Measurements from ENCODE around the gene CCDC183.
"Not testable (repeated sequence)": the region's sequence is repeated elsewhere in the genome, so short reads cannot be mapped to it uniquely, and the experiment has no call there.

The CCDC183 gene

DNA sequence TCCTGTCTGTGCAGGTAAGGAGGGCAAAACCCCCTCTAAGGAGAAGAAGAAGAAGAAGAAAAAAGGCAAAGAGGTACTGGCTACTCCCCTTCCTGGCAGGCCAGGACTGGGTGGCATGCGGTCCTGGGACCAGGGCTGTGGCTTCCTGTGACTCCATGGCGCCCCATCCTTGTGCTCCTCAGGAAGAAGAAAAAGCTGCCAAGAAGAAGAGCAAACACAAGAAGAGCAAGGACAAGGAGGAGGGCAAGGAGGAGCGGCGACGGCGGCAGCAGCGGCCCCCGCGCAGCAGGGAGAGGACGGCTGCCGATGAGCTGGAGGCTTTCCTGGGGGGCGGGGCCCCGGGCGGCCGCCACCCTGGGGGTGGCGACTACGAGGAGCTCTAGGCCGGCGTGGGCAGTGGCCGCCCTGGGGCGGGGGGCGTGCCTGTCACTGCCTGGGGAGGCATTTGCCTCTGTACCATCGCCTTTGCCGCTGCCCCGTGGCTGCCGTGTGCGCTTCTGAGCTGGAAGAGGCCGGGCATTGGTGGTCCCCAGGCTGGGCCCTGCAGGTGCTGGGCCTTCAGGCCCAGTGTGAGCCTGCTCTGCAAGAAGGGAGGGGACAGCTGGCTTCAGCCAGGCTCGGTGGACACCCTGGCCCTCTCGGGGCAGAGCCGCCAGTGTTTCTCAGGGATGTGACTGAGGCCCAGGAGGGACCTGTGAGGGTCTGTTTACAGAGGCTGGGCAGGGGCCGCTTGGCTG lies 44.2 kb downstream of the CCDC183 start:
- no peak for FAIRE-seq

DNA sequence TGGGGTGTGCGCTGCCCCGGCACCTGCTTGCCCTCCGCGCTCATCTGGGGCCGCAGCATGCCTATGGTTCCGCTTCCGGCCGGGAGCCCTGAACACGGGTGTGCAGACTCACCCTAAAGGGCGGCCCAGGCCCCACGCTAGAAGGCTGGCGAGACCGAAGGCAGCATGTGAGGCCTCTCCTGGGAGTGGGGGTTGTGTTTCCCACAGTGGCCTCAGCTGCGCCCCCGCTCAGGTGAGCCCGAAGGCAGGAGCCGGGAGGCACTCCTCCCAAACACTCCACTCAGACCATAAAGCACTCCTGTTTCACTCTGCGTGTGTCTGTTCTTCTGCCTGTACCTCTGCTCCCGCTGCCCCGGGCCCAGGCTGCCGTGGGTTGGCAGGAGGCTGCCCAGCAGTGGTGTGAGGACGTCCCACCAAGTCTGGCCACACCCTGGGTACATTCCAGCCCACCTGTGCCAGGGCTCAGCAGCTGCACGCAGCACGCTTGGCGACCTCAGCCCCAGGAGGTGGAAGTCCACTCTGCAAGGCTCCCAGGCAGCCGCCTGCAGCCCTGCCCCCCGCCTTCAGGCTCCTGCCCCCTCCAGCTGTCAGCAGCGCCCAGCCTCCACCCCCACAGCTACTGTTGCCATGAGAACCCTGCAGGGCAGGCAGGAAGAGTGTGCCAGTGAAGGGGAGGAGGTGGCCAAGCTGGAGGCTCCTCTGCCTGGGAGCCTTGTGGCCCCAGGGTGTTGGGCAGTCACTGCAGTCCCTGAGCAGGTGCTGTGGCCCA lies 44.9 kb downstream of the CCDC183 start:
- FAIRE-seq: no peak

- FAIRE-seq: not testable (repeated sequence)
Measured at GRCh38 chr9:136841646-136842379, 45.7 kb downstream of the CCDC183 start.

DNA sequence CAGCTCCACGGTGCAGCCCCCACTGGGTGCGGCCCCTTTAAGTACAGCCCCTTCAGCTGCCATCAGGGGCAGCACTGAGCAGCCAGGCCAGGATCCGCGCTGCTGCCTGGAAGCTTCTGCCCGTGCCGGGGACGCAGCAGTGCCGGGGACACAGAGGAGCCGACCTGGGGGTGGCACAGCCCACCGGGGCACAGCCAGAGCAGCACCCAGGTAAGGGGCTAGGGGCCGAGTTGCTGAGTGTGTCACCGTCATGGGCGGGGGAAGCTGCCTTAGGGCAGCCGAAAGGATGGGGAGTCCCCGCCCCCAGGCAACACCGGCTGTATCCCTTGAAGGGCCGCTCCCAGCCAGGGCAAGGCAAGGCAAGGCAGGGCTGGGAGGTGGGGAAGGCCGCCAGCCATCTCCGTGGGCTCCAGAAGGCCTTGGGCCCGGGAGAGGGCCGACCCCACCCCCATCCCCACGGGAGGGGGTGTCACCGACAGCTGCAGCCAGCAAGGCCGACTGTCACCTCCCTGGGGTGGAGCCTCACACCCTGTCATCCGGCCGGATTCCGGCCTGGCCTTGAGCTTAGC lies 46.3 kb downstream of the CCDC183 start, which contains the start of gene AJM1:
TSS of gene AJM1 (plus strand) at position 99 of the 569 bp plus-strand sequence. CDS start 1,937 bp downstream, outside the sequence.
- FAIRE-seq: not testable (repeated sequence)

DNA sequence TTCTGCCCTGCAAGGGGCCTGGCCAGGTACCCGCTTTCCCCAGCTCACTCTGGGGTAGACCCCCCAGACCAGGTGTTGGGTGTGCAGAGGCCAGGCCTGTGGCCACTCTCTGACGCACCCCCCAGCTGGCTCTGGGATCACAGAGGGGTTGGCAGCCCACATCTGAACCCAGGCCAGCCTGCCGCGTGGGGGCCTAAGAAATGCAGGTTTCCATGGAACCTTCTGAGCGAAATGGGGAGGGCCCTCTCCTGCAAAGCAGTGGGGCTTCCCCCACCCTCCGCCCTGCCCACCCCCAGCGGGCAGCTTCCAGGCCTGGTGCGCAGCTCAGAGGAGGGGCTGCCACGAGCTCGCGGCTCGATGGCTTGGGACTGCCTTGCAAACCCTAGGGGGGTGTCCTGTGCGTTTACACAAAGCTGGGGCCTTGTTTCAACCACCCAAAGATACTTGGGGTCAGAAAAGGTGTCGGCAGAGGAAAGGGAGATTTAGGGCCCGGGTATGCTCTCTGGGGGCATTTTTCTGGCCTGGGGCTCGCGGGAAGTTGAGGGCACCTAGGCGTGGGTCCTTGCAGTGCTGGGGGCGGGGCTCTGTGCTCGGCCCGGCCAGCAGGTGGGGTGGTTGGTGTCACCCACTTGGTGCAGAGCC lies 47.1 kb downstream of the CCDC183 start:
- not testable (repeated sequence) for FAIRE-seq

DNA sequence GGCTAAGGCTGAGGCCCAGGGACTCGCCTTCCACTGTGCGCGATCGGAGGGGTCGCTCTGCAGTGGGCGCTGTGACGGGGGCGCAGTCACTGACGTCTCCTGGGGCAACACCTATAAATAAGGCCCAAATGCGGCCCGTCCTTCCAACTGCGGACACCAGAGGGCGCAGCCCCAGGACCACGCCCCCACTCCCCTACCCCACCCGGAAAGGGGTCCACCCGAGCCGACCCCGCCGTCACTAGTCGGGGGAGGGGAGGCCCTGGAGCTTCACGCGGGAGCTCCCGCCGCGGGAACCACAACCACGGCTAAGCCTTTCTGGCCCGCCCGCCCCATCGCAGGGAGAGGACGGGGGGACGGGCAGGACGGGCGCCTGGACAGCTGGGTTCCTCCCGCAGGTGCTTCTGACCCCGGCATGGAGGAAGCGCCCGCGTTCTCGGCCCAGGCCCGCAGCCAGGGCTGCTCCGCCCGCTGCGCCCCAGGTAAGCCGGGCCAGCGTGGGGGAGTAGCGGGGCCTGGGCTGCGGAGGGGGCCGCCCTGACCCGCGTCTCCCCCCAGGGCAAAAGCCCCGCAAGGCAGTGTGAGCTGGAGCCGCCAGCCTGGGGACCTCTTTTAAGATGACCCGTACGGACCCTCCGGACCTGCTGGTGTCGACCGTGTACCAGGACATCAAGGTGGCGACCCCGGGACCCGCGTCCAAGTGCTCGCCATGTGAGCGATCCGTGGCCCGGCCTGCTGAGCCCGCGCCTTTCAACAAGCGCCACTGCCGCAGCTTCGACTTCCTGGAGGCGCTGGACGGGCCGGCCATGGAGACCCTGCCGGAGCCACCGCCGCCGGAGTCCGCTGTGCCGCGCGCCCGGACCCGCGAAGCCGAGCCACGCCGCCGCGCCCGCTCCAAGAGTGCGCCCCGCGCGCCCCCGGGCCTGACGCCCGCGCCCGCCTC lies 47.9 kb downstream of the CCDC183 start:
- FAIRE-seq: not testable (repeated sequence)

DNA sequence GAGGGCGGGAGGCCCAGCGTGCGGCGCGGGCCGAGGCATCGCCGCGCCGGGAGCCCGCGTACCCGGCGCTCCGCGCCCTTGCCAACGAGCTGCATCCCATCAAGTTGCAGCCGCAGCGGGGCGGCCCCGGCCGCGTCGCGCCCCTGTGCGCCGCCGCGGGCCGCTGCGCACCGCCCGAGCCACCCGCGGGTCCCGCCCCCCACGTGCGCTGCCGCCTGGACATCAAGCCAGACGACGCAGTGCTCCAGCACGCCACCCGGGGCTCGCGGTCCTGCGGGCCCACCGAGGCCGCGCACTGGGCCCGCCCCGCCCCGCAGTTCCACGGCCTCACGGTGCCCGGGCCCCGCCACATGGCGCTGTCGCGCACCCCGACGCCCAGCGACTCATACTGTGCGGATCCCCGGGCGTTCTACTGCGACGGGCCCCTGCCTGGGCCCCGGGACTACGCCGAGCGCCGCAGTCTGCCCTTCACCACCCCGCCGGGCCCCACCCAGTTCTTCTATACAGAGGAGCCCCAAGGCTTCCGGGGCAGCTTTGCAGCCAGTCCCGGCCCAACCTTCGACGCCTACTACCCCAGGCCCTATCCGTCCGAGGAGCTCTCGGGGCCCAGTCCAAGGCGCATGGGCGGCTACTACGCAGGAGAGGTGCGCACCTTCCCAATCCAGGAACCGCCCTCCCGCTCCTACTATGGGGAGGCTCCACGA lies 48.8 kb downstream of the CCDC183 start:
- FAIRE-seq: no peak

- no peak for FAIRE-seq
Measured at GRCh38 chr9:136845465-136846260, 49.5 kb downstream of the CCDC183 start.

DNA sequence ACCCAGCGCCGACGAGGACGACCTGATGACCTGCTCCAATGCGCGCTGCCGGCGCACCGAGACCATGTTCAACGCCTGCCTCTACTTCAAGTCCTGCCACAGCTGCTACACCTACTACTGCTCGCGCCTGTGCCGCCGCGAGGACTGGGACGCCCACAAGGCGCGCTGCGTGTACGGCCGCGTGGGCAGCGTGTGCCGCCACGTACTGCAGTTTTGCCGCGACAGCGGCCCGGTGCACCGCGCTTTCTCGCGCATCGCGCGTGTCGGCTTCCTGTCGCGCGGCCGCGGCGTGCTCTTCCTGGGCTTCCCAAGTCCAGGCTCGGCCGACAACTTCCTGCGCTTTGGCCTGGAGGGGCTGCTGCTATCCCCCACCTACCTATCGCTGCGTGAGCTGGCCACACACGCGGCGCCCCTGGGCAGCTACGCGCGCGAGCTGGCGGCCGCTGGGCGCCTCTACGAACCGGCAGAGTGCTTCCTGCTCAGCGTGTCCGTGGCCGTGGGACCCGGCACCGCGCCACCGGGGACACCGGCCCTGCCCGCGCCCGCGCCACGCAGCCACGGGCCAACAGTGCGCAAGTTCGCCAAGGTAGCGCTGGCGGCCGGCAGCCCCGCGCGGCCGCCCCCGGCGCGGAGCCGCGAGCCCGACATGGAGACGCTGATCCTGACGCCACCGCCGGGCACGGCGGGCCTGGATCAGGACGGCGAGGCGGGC lies 50.4 kb downstream of the CCDC183 start:
- no peak for FAIRE-seq

DNA sequence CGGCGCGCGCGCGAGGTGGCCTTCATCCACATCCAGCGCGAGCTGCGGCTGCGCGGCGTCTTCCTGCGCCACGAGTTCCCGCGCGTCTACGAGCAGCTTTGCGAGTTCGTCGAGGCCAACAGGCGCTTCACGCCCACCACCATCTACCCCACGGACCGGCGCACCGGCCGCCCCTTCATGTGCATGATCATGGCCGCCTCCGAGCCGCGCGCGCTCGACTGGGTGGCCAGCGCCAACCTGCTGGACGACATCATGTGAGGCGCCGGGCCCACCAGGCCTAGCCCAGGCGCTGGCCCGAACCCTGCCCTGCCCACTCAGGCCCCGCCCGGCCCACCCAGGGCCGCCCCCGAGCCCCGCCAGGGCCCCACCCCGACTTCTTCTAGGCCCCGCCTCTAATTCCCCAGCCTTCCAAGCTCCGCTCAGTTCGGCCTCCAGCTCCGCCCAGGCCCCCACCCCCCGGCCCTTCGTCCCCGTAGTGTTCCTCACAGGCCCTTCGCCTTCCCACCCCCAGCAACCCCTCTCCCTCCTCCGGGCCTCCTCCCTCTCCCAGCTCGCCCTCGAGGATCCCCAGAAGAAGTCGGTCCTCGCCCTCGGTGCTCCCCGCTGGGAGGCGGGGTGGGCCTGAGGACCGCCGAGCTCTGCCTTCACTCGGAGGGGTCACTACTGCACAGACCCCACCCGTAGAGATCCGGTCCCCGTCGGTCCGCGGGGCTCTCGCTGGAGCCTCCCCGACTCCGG lies 51.1 kb downstream of the CCDC183 start:
- no peak for FAIRE-seq

DNA sequence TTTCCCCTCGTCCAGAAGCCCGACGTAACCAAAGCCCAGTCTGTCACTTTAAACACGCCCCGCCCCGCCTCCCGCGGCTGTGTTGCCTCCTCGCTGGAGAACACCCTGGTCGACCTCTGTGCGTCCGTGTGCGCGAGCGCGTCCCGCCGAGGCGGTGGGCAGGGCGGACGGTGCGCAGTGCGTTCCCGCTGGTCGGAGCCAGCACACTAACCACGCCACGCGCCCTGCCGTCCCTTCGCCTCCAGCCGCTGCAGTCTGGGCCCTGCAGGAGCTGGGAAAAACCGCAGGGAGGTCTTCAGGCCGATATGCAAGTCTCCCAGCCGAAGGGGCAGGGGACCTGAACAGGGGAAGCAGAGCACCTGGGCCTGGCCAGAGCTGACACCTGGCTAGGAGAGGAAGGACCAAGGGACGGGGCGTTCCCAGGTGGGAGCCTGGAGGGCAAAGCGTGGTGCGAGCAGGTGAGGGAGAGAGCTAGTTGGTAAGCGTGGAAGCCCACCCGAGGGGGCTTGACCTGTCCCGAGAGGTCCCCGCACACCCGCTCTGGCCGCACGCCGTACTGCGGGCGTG lies 51.8 kb downstream of the CCDC183 start:
- FAIRE-seq: no peak

GRCh38 chr9:136848393-136849037 lies 52.4 kb downstream of the CCDC183 start:
- no peak for FAIRE-seq

GRCh38 chr9:136849038-136849959 lies 53.2 kb downstream of the CCDC183 start, which contains the start of gene PHPT1:
Gene PHPT1 (plus strand): TSS chr9:136849409. CDS start chr9:136849431, 22 bp downstream.
- peak; percentile 98 for FAIRE-seq

DNA sequence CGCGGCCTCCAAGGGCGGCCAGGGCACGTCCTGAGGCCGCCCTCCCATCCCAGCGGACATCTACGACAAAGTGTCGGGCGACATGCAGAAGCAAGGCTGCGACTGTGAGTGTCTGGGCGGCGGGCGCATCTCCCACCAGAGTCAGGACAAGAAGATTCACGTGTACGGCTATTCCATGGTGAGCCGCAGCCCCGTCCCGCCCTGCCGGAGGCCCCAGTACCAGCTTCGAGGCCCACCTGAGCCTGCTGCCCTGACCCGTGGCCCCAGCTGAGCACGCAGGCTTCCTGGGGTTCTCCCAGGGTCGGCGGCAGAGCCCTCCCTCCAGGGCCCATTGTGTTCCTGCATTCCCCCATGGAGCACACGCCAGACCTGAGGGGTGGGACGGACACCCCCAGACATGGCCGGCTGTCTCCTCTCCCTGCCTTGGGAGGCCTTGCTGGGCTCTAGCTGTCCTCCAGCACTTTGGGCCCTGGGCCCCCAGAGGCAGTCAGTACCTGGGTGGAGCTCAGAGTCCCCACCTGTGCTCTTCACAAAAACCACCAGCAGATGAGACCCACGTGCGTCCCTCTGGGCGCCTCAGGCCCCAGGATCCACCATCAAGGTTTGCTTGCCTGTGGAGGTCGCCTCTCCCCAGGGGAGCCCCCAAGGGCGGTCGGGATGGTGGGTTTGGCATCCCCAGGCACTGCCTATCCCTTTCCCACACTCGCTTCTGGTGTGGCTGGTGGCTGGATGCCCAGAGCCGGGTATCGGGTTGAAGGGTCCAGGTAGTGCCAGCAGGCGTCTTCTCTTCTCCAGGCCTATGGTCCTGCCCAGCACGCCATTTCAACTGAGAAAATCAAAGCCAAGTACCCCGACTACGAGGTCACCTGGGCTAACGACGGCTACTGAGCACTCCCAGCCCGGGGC lies 54.1 kb downstream of the CCDC183 start:
- no peak for FAIRE-seq
